ENCODE results near the gene OGFOD3. TPM values are rescaled to one million over a fixed set of nuclear protein-coding genes. Genes with fewer than 3 reads are reported as not detected.

Gene OGFOD3
- total RNA-seq, 2 donors from 2014 or later = 29.7 to 30.1 TPM

DNA sequence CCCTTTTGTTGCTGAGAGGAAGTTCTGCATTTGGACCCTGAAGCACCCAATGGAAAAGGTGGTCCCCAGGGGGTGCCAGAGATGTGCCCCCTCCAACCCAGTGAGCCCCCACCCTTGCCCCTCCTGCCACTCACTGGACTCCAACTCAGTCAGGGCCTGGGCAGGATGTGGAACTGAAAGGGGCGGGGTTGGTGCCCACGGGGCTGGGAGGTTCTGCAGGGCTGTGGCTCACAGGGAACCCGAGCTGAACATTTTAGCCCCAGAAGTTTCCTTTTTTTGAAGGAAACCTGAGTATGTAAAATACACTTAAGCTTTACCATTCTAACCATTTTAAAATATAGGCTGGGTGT is 15.8 kb upstream of the OGFOD3 start:
- H3K36me3 Mint-ChIP-seq = no peaks in the 10 kb centered on the region
- H3K4me3 Mint-ChIP-seq = no peak overlapping the region
- peak; percentile 73 to 75 for ATAC-seq
- no peaks in the 10 kb centered on the region for H3K9me3 Mint-ChIP-seq
- H3K27ac Mint-ChIP-seq = peak overlapping the region; percentile 66 to 80
- DNase-seq (ENCODE audit: low spot score) = peak; percentile 68
- peaks cover 17 to 25% of the 10 kb centered on the region in 2 donors for H3K4me1 Mint-ChIP-seq (ENCODE audit: low read depth in 2 of 2)
- H3K27me3 Mint-ChIP-seq = no peaks in the 10 kb centered on the region

- H3K27me3 Mint-ChIP-seq = no peaks in the 10 kb centered on the region
- H3K9me3 Mint-ChIP-seq = no peaks in the 10 kb centered on the region
- peak overlapping the region; percentile 66 to 80 for H3K27ac Mint-ChIP-seq
- no peak for ATAC-seq
- H3K36me3 Mint-ChIP-seq = no peaks in the 10 kb centered on the region
- peaks cover 17 to 25% of the 10 kb centered on the region in 2 donors for H3K4me1 Mint-ChIP-seq (ENCODE audit: low read depth in 2 of 2)
- H3K4me3 Mint-ChIP-seq = no peak overlapping the region
- DNase-seq (ENCODE audit: low spot score) = peak; percentile 57
These were observed 15.3 kb upstream of the OGFOD3 start for GRCh38 chr17:82433560-82434215.

DNA sequence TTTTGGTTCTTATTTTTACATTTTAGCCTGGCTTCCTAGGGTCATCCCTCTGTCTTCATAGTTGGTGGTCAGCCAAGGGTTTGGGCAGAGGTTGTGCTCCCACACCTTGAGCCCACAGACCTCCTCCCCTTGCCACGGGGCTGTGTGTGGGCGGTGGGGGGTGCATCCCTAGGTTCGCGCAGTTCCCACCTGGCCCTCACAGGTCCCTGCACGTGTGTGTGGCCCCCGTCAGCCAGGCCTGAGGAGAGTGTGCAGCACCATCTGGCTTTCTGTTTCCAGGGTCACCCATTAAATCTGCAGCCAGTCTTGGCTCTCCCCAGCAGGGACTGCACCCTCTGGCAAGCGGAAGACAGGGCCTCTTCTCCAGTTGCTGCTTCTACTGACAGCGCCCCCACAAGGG is 13.6 kb upstream of the OGFOD3 start:
- ATAC-seq = no peak
- no peak overlapping the region for H3K4me3 Mint-ChIP-seq
- no peak for DNase-seq (ENCODE audit: low spot score)
- no peaks in the 10 kb centered on the region for H3K9me3 Mint-ChIP-seq
- peak overlapping the region; percentile 80 to 93 for H3K27ac Mint-ChIP-seq
- peaks cover 17 to 27% of the 10 kb centered on the region in 2 donors for H3K4me1 Mint-ChIP-seq (ENCODE audit: low read depth in 2 of 2)
- no peaks in the 10 kb centered on the region for H3K27me3 Mint-ChIP-seq
- H3K36me3 Mint-ChIP-seq = no peaks in the 10 kb centered on the region

GRCh38 chr17:82429824-82430223 is 11.4 kb upstream of the OGFOD3 start:
- no peaks in the 10 kb centered on the region for H3K27me3 Mint-ChIP-seq
- H3K4me1 Mint-ChIP-seq (ENCODE audit: low read depth in 2 of 2) = peaks cover 23 to 33% of the 10 kb centered on the region in 2 donors
- DNase-seq (ENCODE audit: low spot score) (no peak), ATAC-seq (peak; percentile 67 to 81)
- peaks cover under 1% of the 10 kb centered on the region for H3K36me3 Mint-ChIP-seq
- peak overlapping the region; percentile 86 for H3K4me3 Mint-ChIP-seq
- H3K27ac Mint-ChIP-seq = peak overlapping the region; percentile 80 to 93
- no peaks in the 10 kb centered on the region for H3K9me3 Mint-ChIP-seq

- DNase-seq (ENCODE audit: low spot score) (no peak), ATAC-seq (no peak)
- Mint-ChIP-seq H3K9me3 (no peaks in the 10 kb centered on the region), H3K4me1 (ENCODE audit: low read depth in 2 of 2) (peaks cover 23 to 33% of the 10 kb centered on the region in 2 donors), H3K36me3 (peaks cover 6% of the 10 kb centered on the region), H3K27me3 (no peaks in the 10 kb centered on the region), H3K4me3 (peak overlapping the region; percentile 86), H3K27ac (peak overlapping the region; percentile 80 to 93)
These were observed 10.2 kb upstream of the OGFOD3 start for GRCh38 chr17:82428546-82428945.

DNA sequence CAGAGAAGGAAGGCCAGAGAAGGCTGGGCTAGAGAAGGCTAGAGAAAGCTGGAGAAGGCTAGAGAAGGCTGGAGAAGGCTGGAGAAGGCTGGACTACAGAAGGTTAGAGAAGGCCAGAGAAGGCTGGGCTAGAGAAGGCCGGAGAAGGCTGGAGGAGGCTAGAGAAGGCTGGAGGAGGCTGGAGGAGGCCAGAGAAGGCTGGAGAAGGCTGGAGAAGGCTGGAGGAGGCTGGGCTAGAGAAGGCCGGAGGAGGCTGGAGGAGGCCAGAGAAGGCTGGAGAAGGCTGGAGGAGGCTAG is 6.4 kb upstream of the OGFOD3 start:
- no peak for ATAC-seq

GRCh38 chr17:82424001-82424862 is 5.8 kb upstream of the OGFOD3 start:
- peaks cover 6% of the 10 kb centered on the region for H3K36me3 Mint-ChIP-seq
- no peaks in the 10 kb centered on the region for H3K27me3 Mint-ChIP-seq
- peaks cover 23 to 39% of the 10 kb centered on the region in 2 donors for H3K4me1 Mint-ChIP-seq (ENCODE audit: low read depth in 2 of 2)
- H3K4me3 Mint-ChIP-seq = no peak overlapping the region
- H3K9me3 Mint-ChIP-seq = no peaks in the 10 kb centered on the region
- no peak for ATAC-seq
- peak overlapping the region; percentile 64 to 75 for H3K27ac Mint-ChIP-seq
- no peak for DNase-seq (ENCODE audit: low spot score)

More for the DNA sequence above, 6.4 kb upstream of the OGFOD3 start:
- H3K36me3 Mint-ChIP-seq = peaks cover 6% of the 10 kb centered on the region
- no peaks in the 10 kb centered on the region for H3K9me3 Mint-ChIP-seq
- no peak for DNase-seq (ENCODE audit: low spot score)
- no peaks in the 10 kb centered on the region for H3K27me3 Mint-ChIP-seq
- H3K4me3 Mint-ChIP-seq = no peak overlapping the region
- peaks cover 23 to 39% of the 10 kb centered on the region in 2 donors for H3K4me1 Mint-ChIP-seq (ENCODE audit: low read depth in 2 of 2)
- H3K27ac Mint-ChIP-seq = peak overlapping the region; percentile 64 to 75

DNA sequence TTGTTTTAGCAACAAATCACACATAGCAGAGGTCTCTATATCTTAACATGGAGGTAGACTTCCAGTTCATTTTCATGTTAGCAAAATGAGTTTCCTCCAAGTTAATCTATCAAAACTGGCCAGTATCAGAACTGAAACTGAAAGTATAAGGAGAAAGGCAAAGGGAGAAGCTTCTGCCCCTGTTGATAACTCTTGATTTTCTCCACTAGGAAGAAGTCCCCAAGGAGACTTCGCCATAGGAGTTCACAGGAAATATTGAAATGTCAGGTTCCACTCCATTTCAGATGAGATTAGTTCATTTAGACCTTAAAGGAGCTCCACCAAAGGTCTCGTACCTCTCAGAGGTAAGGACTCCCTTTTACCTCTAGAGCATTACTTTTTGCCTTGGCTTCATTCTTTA is 1.2 kb upstream of the OGFOD3 start:
- Mint-ChIP-seq H3K4me3 (peak overlapping the region; percentile 74), H3K27ac (peak overlapping the region; percentile 74 to 86), H3K36me3 (peaks cover 2% of the 10 kb centered on the region), H3K4me1 (ENCODE audit: low read depth in 2 of 2) (peaks cover 26 to 29% of the 10 kb centered on the region in 2 donors), H3K27me3 (no peaks in the 10 kb centered on the region), H3K9me3 (no peaks in the 10 kb centered on the region)
- DNase-seq (ENCODE audit: low spot score) (peak; percentile 12), ATAC-seq (no peak)

- no peaks in the 10 kb centered on the region for H3K9me3 Mint-ChIP-seq
- H3K36me3 Mint-ChIP-seq = no peaks in the 10 kb centered on the region
- DNase-seq (ENCODE audit: low spot score) (peak; percentile 23), ATAC-seq (no peak)
- no peak overlapping the region for H3K4me3 Mint-ChIP-seq
- H3K27me3 Mint-ChIP-seq = no peaks in the 10 kb centered on the region
- H3K27ac Mint-ChIP-seq = no peak overlapping the region
- peaks cover 27 to 28% of the 10 kb centered on the region in 2 donors for H3K4me1 Mint-ChIP-seq (ENCODE audit: low read depth in 2 of 2)
These were observed 1.6 kb downstream of the OGFOD3 start for GRCh38 chr17:82416771-82417170.

DNA sequence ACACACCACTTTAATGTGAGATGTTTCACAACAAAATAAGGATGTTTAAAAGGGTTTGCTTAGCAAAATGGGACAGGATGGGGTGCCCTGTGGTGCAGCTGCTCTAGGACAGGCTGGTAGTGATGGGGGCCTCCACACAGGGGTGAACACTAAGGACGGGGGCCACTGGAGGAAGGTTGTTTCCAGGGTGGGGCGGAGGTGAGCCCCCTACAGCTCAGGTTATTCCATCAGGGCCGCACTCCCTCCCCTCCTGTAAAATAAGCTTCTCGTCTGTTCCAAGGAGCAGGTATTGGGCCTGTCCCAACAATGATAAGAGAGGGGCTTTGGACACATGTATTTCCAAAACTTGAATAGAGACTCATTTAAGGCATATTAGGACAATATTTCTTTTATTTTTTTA is 2.1 kb downstream of the OGFOD3 start:
- peaks cover 27% of the 10 kb centered on the region in 2 donors for H3K4me1 Mint-ChIP-seq (ENCODE audit: low read depth in 2 of 2)
- H3K4me3 Mint-ChIP-seq = no peak overlapping the region
- no peaks in the 10 kb centered on the region for H3K9me3 Mint-ChIP-seq
- H3K36me3 Mint-ChIP-seq = no peaks in the 10 kb centered on the region
- ATAC-seq (no peak), DNase-seq (ENCODE audit: low spot score) (peak; percentile 58)
- no peaks in the 10 kb centered on the region for H3K27me3 Mint-ChIP-seq
- H3K27ac Mint-ChIP-seq = no peak overlapping the region

DNA sequence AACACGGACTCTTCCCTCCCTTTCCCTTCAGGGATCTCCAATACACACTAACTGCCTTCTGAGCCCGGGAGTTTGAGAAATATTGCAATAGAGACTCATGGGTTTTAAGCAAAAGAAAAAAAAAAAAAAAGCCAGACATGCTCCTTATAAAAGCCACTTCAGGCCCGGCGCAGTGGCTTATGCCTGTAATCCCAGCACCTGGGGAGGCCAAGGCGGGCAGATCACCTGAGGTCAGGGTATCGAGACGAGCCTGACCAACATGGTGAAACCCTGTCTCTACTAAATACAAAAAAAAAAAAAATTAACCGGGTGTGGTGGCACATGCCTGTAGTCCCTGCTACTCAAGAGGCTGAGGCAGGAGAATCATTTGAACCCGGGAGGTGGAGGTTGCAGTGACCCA is 2.6 kb downstream of the OGFOD3 start:
- H3K9me3 Mint-ChIP-seq = no peaks in the 10 kb centered on the region

DNA sequence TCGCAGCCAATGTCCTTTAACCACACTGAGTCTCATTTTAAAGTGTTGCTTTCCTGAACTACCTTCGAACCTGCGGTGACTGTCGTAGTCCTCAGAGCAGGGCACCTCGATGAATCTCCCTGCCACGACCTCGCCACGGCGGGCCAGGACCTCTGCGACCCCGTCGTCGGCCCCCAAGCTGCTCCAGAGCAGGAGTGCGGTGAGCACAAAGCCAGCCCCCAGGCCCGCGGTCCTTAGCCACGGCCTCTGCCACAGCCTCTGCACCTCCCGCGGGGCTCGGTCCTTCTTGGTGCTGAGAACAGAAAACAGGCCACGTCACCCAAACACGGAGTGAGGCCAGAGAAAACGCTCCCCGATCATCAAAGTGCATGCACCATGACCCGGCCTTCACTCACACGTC is 3.0 kb downstream of the OGFOD3 start:
- H3K4me3 Mint-ChIP-seq = no peak overlapping the region
- ATAC-seq (no peak), DNase-seq (ENCODE audit: low spot score) (peak; percentile 58)
- peaks cover 24 to 27% of the 10 kb centered on the region in 2 donors for H3K4me1 Mint-ChIP-seq (ENCODE audit: low read depth in 2 of 2)
- H3K36me3 Mint-ChIP-seq = no peaks in the 10 kb centered on the region
- H3K9me3 Mint-ChIP-seq = no peaks in the 10 kb centered on the region
- H3K27ac Mint-ChIP-seq = no peak overlapping the region
- H3K27me3 Mint-ChIP-seq = no peaks in the 10 kb centered on the region

More for the DNA sequence above, 2.6 kb downstream of the OGFOD3 start:
- Mint-ChIP-seq H3K27me3 (no peaks in the 10 kb centered on the region), H3K36me3 (no peaks in the 10 kb centered on the region), H3K4me1 (ENCODE audit: low read depth in 2 of 2) (peaks cover 24 to 27% of the 10 kb centered on the region in 2 donors), H3K4me3 (no peak overlapping the region), H3K27ac (no peak overlapping the region)
- ATAC-seq (no peak), DNase-seq (ENCODE audit: low spot score) (peak; percentile 42)

DNA sequence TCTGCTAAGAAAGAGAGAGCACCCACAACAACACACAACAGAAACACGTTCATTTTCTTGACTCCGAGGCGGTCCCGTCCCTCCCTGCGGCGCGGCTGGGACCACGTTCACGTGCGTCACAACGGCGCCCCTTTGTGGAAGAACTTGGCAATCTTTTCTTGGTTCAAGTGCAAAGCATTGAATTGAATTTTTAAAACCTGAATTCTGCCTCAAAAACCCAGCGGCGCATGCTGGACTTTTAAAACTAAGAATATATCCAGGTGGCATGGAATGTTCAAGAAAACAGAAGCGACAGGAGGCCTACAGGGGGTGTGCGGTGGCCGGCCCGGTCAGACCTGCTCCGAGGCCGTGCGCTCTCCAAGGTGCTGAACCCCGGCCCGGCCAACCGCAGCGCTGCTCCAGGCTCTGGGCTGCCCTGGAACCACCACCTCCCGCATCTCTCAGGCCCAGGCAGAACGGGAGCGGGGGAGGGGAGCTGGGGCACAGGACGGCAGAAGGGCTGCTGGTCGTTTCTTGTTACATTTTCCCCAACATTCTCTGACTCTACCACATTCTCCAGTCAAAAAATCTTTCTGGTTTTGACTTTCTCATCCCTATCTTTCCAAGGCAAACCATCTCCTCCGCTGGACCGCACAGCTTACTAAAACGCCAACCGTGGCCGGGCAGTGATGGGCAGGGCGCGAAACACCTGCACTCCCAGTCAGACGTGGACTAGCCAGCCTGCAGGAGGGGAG is 3.7 kb downstream of the OGFOD3 start:
- peak overlapping the region; percentile 20 for H3K4me3 Mint-ChIP-seq
- no peaks in the 10 kb centered on the region for H3K9me3 Mint-ChIP-seq
- H3K27me3 Mint-ChIP-seq = no peaks in the 10 kb centered on the region
- H3K36me3 Mint-ChIP-seq = no peaks in the 10 kb centered on the region
- ATAC-seq (peak; percentile 43 to 55), DNase-seq (ENCODE audit: low spot score) (peak; percentile 71)
- H3K27ac Mint-ChIP-seq = no peak overlapping the region
- peaks cover 19 to 21% of the 10 kb centered on the region in 2 donors for H3K4me1 Mint-ChIP-seq (ENCODE audit: low read depth in 2 of 2)

Data from natural killer cell treated with Interleukin-12 subunit alpha and Interleukin-12 subunit beta and Interleukin-15 and Interleukin-18, amount 100 ng/mL, for 72 hours (primary cell).